Activated CD4-positive, alpha-beta T cell treated with anti-CD3 and anti-CD28 coated beads for 36 hours (primary cell): ENCODE results near the gene CAMSAP2. TPM values are rescaled to one million over a fixed set of nuclear protein-coding genes. Genes with fewer than 3 reads are reported as not detected.
A peak's percentile ranks its signal among the peaks of the same experiment; 100 is the strongest.

Source experiments
- ATAC-seq: fragments of 200-7000 bp; cut with Tn5 transposase; one replicate; pipeline ENCODE4 v1.10.0; 2021; ENCODE audit warnings: mild to moderate bottlenecking, moderate library complexity
- CTCF ChIA-PET: fragments of 350-600 bp; sonication (Branson Sonifier 250); formaldehyde crosslinking; loops from one replicate; lab custom pipeline; 2021; ENCODE audit warnings: antibody characterized with exemption; lab: Charles Lee
- POLR2A ChIA-PET: fragments of 350-600 bp; sonication (Branson Sonifier 250); formaldehyde crosslinking; loops from one replicate; lab custom pipeline; 2021; ENCODE audit warnings: antibody characterized with exemption, inconsistent platforms; lab: Charles Lee
- DNase-seq: peaks from one replicate; pipeline ENCODE4 v3.0.0-alpha.2; 2020
- H3K27ac Mint-ChIP-seq: one replicate; pipeline ENCODE4 v1.8.0; 2021; ENCODE audit warnings: mixed read lengths
- H3K27me3 Mint-ChIP-seq: one replicate; pipeline ENCODE4 v1.8.0; 2021; ENCODE audit warnings: mixed read lengths
- H3K36me3 Mint-ChIP-seq: one replicate; pipeline ENCODE4 v1.8.0; 2021; ENCODE audit warnings: low read depth, mixed read lengths
- H3K4me1 Mint-ChIP-seq: one replicate; pipeline ENCODE4 v1.8.0; 2021; ENCODE audit warnings: mixed read lengths
- H3K4me3 Mint-ChIP-seq: one replicate; pipeline ENCODE4 v1.8.0; 2021; ENCODE audit warnings: mild to moderate bottlenecking, moderate library complexity, mixed read lengths
- H3K9me3 Mint-ChIP-seq: one replicate; pipeline ENCODE4 v1.8.0; 2021; ENCODE audit warnings: low read depth, mixed read lengths
- intact Hi-C, 2 experiments: fragments of 100-400 bp; cut with DNase I in 1 of 2; cut with micrococcal nuclease in 1 of 2; formaldehyde crosslinking; loops; one replicate each; pipeline versions ENCODE4 v1.14.2 to v1.15.1; 2022 to 2024; cut with DNase I, micrococcal nuclease
- total RNA-seq, 2 experiments: library from RNA; stranded (reverse); gene quantifications; one replicate each; pipeline ENCODE4 v1.2.3, GENCODE V29; 2021

CAMSAP2 gene
- total RNA-seq, 2 experiments from 2014 or later, result 2.3 to 3.0 TPM

GRCh38 chr1:200899954-200900867 lies 161.5 kb downstream of the CAMSAP2 start:
- DNase-seq (no peak), ATAC-seq (no peak)
- peaks cover 2% of the 10 kb centered on the region for H3K4me1 Mint-ChIP-seq
- peaks cover 22% of the 10 kb centered on the region for H3K27me3 Mint-ChIP-seq
- intact Hi-C loops, result no loop called here
- no peak overlapping the region for H3K4me3 Mint-ChIP-seq
- H3K9me3 Mint-ChIP-seq, result no peaks in the 10 kb centered on the region
- H3K27ac Mint-ChIP-seq, result no peak overlapping the region
- POLR2A ChIA-PET, result interaction anchor here (0.9 kb wide), 1 partner anchor 11 kb away, joined by 4 read pairs; no protein-coding TSS in a partner anchor
- H3K36me3 Mint-ChIP-seq, result no peaks in the 10 kb centered on the region
- CTCF ChIA-PET, result interaction anchor here (0.6 to 0.7 kb wide), 3 partner anchors 15 to 138 kb away, joined by 3 to 4 read pairs (median 3); no protein-coding TSS in a partner anchor

GRCh38 chr1:200900877-200901276 lies 162.2 kb downstream of the CAMSAP2 start:
- Mint-ChIP-seq H3K4me1 (peaks cover 8% of the 10 kb centered on the region), H3K36me3 (no peaks in the 10 kb centered on the region), H3K9me3 (no peaks in the 10 kb centered on the region), H3K4me3 (no peak overlapping the region), H3K27me3 (peaks cover 22% of the 10 kb centered on the region), H3K27ac (no peak overlapping the region)
- ATAC-seq (no peak), DNase-seq (no peak)
- POLR2A ChIA-PET, result no interaction called here
- CTCF ChIA-PET, result interaction anchor here (0.7 to 0.8 kb wide), 2 partner anchors 19 to 27 kb away, joined by 3 read pairs; no protein-coding TSS in a partner anchor
- intact Hi-C loops, result no loop called here

DNA sequence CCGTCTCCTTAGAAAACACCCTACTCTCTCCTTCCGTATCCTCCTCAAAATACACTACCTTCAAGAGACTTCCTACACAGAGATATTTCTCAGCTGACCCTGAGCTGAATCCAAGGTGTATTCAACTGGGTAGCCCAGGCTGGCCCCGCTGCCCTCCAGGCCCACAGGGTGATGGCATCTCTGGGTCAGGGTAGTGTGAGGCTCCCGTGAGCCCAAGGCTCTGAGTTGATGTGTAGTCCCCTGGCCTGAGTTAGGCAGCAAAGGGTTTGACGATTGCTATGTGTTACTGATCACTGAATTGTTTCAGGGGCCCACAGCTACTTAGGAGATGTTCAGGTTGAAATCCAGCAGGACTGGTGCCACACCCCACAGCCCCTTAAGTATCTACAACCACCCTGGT lies 162.7 kb downstream of the CAMSAP2 start:
- peaks cover 8% of the 10 kb centered on the region for H3K4me1 Mint-ChIP-seq
- no peaks in the 10 kb centered on the region for H3K36me3 Mint-ChIP-seq
- CTCF ChIA-PET, result interaction anchor here (0.8 to 1.0 kb wide), 2 partner anchors 12 to 18 kb away, joined by 3 read pairs; no protein-coding TSS in a partner anchor
- DNase-seq, result no peak
- ATAC-seq, result no peak
- intact Hi-C loops, result no loop called here
- H3K27ac Mint-ChIP-seq, result no peak overlapping the region
- H3K9me3 Mint-ChIP-seq, result no peaks in the 10 kb centered on the region
- peaks cover 22% of the 10 kb centered on the region for H3K27me3 Mint-ChIP-seq
- POLR2A ChIA-PET, result no interaction called here
- H3K4me3 Mint-ChIP-seq, result no peak overlapping the region

DNA sequence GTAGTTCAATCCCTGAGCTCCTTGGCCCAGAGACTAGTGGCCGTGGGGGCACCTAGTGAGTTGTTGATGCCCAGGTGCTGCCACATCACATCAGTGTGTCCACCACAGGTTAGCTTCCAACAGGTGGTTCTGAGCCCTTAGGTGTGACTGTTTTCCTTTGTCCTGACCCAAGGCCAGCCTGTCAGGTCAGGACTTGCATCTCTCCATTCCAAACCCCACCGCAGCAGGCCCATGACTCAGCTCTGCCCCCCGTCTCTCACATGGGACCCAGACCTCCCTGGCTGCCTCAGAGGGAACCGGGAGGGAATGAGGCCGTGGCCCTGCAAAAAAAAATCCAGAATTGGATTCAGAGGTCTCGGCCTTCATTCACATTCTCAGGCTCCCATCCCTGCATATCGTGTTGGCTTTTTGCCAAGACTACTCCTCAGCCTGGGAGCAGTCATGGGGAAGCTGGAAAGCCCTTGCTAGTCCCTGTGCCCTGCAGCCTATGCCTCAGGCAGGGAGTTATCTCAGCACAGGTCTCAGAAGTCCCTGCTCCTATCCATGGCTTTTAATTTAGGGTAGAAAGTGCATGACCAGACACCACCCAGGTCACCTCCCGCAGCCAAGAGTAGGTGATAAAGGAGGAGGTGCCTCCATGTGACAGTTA lies 163.2 kb downstream of the CAMSAP2 start:
- H3K4me3 Mint-ChIP-seq, result no peak overlapping the region
- intact Hi-C loops, result no loop called here
- peaks cover 22% of the 10 kb centered on the region for H3K27me3 Mint-ChIP-seq
- no peaks in the 10 kb centered on the region for H3K9me3 Mint-ChIP-seq
- H3K36me3 Mint-ChIP-seq, result no peaks in the 10 kb centered on the region
- no peak for DNase-seq
- peaks cover 10% of the 10 kb centered on the region for H3K4me1 Mint-ChIP-seq
- no peak overlapping the region for H3K27ac Mint-ChIP-seq
- ATAC-seq, result no peak
- CTCF ChIA-PET, result interaction anchor here (1.0 kb wide), 1 partner anchor 12 kb away, joined by 3 read pairs; no protein-coding TSS in a partner anchor
- POLR2A ChIA-PET, result no interaction called here

GRCh38 chr1:200903793-200904192 lies 165.1 kb downstream of the CAMSAP2 start:
- DNase-seq, result no peak
- no peaks in the 10 kb centered on the region for H3K9me3 Mint-ChIP-seq
- ATAC-seq, result no peak
- no peak overlapping the region for H3K4me3 Mint-ChIP-seq
- intact Hi-C loops, result no loop called here
- POLR2A ChIA-PET, result interaction anchor here (0.6 kb wide), 1 partner anchor 17 kb away, joined by 7 read pairs; no protein-coding TSS in a partner anchor
- no peak overlapping the region for H3K27ac Mint-ChIP-seq
- H3K36me3 Mint-ChIP-seq, result no peaks in the 10 kb centered on the region
- H3K27me3 Mint-ChIP-seq, result peaks cover 21% of the 10 kb centered on the region
- CTCF ChIA-PET, result interaction anchor here (1.0 to 1.1 kb wide), 2 partner anchors 14 to 22 kb away, joined by 3 to 4 read pairs; no protein-coding TSS in a partner anchor
- peaks cover 11% of the 10 kb centered on the region for H3K4me1 Mint-ChIP-seq

- intact Hi-C loops, result loop anchor here (1.0 to 5.0 kb wide), 4 partner anchors 15 to 37 kb away; no protein-coding TSS in a partner anchor
- Mint-ChIP-seq H3K4me1 (peaks cover 11% of the 10 kb centered on the region), H3K27me3 (peaks cover 20% of the 10 kb centered on the region), H3K27ac (no peak overlapping the region), H3K36me3 (no peaks in the 10 kb centered on the region), H3K9me3 (no peaks in the 10 kb centered on the region), H3K4me3 (no peak overlapping the region)
- CTCF ChIA-PET, result interaction anchor here (1.2 to 2.8 kb wide), 5 partner anchors 11 to 282 kb away, joined by 3 to 13 read pairs (median 4); no protein-coding TSS in a partner anchor
- no peak for DNase-seq
- POLR2A ChIA-PET, result no interaction called here
- ATAC-seq, result no peak
These were observed 166.1 kb downstream of the CAMSAP2 start for GRCh38 chr1:200904772-200905171.

GRCh38 chr1:200905411-200906052 lies 166.8 kb downstream of the CAMSAP2 start:
- DNase-seq, result peak; percentile 67

DNA sequence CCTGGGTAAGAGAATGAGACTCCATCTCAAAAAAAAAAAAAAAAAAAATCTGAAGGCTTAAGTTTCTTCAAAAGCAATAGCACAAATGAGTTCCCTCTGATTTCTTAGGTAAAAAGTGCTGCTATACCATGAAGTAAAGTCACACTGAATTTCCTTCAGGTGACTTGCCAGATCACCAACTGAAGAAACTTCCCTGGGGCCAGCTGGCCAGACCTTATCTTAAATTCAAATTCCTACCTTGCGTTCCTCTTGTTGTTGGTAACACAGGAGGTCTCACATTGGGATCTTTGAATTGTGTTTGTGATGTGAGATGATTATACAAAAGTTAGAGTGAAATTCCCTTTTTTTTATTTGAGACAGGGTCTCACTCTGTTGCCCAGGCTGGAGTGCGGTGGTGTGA lies 167.8 kb downstream of the CAMSAP2 start:
- no peak for DNase-seq
- H3K36me3 Mint-ChIP-seq, result no peaks in the 10 kb centered on the region
- CTCF ChIA-PET, result interaction anchor here (0.6 to 2.8 kb wide), 4 partner anchors 18 to 575 kb away, joined by 3 to 13 read pairs (median 6); no protein-coding TSS in a partner anchor
- intact Hi-C loops, result loop anchor here (1.0 to 5.0 kb wide), 3 partner anchors 18 to 40 kb away; no protein-coding TSS in a partner anchor
- H3K27ac Mint-ChIP-seq, result no peak overlapping the region
- no peak for ATAC-seq
- H3K9me3 Mint-ChIP-seq, result no peaks in the 10 kb centered on the region
- H3K4me3 Mint-ChIP-seq, result no peak overlapping the region
- POLR2A ChIA-PET, result interaction anchor here (0.8 to 1.2 kb wide), 2 partner anchors 18 to 29 kb away, joined by 3 read pairs; no protein-coding TSS in a partner anchor
- H3K27me3 Mint-ChIP-seq, result peaks cover 26% of the 10 kb centered on the region
- H3K4me1 Mint-ChIP-seq, result peaks cover 11% of the 10 kb centered on the region

More at GRCh38 chr1:200905411-200906052, 166.8 kb downstream of the CAMSAP2 start:
- intact Hi-C loops, result loop anchor here (1.0 to 5.0 kb wide), 6 partner anchors 16 to 39 kb away; no protein-coding TSS in a partner anchor
- Mint-ChIP-seq H3K4me3 (no peak overlapping the region), H3K4me1 (peaks cover 11% of the 10 kb centered on the region), H3K36me3 (no peaks in the 10 kb centered on the region), H3K9me3 (no peaks in the 10 kb centered on the region), H3K27me3 (peaks cover 23% of the 10 kb centered on the region), H3K27ac (no peak overlapping the region)
- peak; percentile 99 for ATAC-seq
- CTCF ChIA-PET, result interaction anchor here (1.0 to 2.8 kb wide), 8 partner anchors 10 to 576 kb away, joined by 3 to 13 read pairs (median 4); no protein-coding TSS in a partner anchor
- POLR2A ChIA-PET, result interaction anchor here (0.6 to 1.2 kb wide), 5 partner anchors 17 to 343 kb away, joined by 3 to 4 read pairs (median 3); no protein-coding TSS in a partner anchor

DNA sequence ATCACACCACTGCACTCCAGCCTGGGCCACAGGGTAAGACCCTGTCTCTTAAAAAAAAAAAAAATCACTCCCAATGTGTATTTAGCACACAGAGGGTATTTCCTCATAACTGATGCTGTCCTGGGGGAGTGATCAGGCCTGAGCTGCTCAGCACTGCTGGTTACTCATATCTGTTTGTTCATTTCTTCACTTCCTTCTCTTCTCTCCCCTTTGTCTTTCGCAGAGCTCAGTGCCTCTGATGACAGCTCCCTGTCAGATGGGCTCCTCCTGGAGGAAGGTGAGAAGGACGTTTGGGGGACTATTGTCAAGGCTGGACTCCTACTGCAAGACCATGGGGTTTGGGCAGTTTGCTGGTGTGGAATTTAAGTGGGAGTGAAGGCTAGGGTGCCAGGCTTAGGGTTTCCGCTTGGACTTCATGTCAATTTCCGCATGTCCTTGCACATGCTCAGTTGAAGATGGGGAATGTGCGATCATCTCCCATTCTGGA lies 169.0 kb downstream of the CAMSAP2 start:
- intact Hi-C loops, result loop anchor here in 1 of 2 experiments (2.0 to 5.0 kb wide), 2 partner anchors 17 to 40 kb away; no protein-coding TSS in a partner anchor
- peaks cover 11% of the 10 kb centered on the region for H3K4me1 Mint-ChIP-seq
- H3K4me3 Mint-ChIP-seq, result no peak overlapping the region
- ATAC-seq (peak; percentile 25), DNase-seq (no peak)
- CTCF ChIA-PET, result interaction anchor here (0.7 to 2.8 kb wide), 5 partner anchors 11 to 219 kb away, joined by 3 to 13 read pairs (median 5); no protein-coding TSS in a partner anchor
- H3K36me3 Mint-ChIP-seq, result no peaks in the 10 kb centered on the region
- POLR2A ChIA-PET, result no interaction called here
- H3K27ac Mint-ChIP-seq, result no peak overlapping the region
- H3K27me3 Mint-ChIP-seq, result peaks cover 21% of the 10 kb centered on the region
- no peaks in the 10 kb centered on the region for H3K9me3 Mint-ChIP-seq

- Mint-ChIP-seq H3K4me3 (no peak overlapping the region), H3K27ac (no peak overlapping the region), H3K27me3 (peaks cover 22% of the 10 kb centered on the region), H3K36me3 (no peaks in the 10 kb centered on the region), H3K9me3 (no peaks in the 10 kb centered on the region), H3K4me1 (peaks cover 11% of the 10 kb centered on the region)
- POLR2A ChIA-PET, result no interaction called here
- intact Hi-C loops, result loop anchor here in 1 of 2 experiments (5.0 kb wide), 1 partner anchor 41 kb away; no protein-coding TSS in a partner anchor
- DNase-seq (no peak), ATAC-seq (no peak)
- CTCF ChIA-PET, result interaction anchor here (0.7 to 1.8 kb wide), 4 partner anchors 10 to 218 kb away, joined by 3 to 6 read pairs (median 5); no protein-coding TSS in a partner anchor
These were observed 169.6 kb downstream of the CAMSAP2 start for GRCh38 chr1:200908191-200908868.
